Activated naive CD4-positive, alpha-beta T cell treated with anti-CD3 and anti-CD28 coated beads, Interleukin-2, amount 50 U/mL, for 24 hours (primary cell): Measurements from ENCODE around the gene EPG5.
"Not testable (repeated sequence)": the region's sequence is repeated elsewhere in the genome, so short reads cannot be mapped to it uniquely, and the experiment has no call there.

Experiments used
- H3K27ac Mint-ChIP-seq: one replicate; pipeline ENCODE4 v1.8.0; 2021; ENCODE audit warnings: mild to moderate bottlenecking, mixed read lengths
- H3K27me3 Mint-ChIP-seq: one replicate; pipeline ENCODE4 v1.8.0; 2021; ENCODE audit warnings: mixed read lengths
- H3K36me3 Mint-ChIP-seq: one replicate; pipeline ENCODE4 v1.8.0; 2021; ENCODE audit warnings: mixed read lengths
- H3K4me1 Mint-ChIP-seq: one replicate; pipeline ENCODE4 v1.8.0; 2021; ENCODE audit warnings: mixed read lengths
- H3K4me3 Mint-ChIP-seq: one replicate; pipeline ENCODE4 v1.8.0; 2021; ENCODE audit warnings: mild to moderate bottlenecking, mixed read lengths
- H3K9me3 Mint-ChIP-seq: one replicate; pipeline ENCODE4 v1.8.0; 2021; ENCODE audit warnings: mixed read lengths

EPG5 gene

GRCh38 chr18:45870419-45870818 is 96.7 kb downstream of the EPG5 start:
- H3K27me3 Mint-ChIP-seq: no peaks in the 10 kb centered on the region
- H3K9me3 Mint-ChIP-seq: peaks cover 4% of the 10 kb centered on the region
- H3K4me1 Mint-ChIP-seq: peaks cover 30% of the 10 kb centered on the region
- no peak overlapping the region for H3K4me3 Mint-ChIP-seq
- H3K36me3 Mint-ChIP-seq: peaks cover 49% of the 10 kb centered on the region
- no peak overlapping the region for H3K27ac Mint-ChIP-seq

GRCh38 chr18:45865466-45865865 is 101.7 kb downstream of the EPG5 start:
- no peaks in the 10 kb centered on the region for H3K9me3 Mint-ChIP-seq

GRCh38 chr18:45864081-45864480 is 103.0 kb downstream of the EPG5 start:
- H3K27ac Mint-ChIP-seq: no peak overlapping the region
- peaks cover 28% of the 10 kb centered on the region for H3K36me3 Mint-ChIP-seq
- H3K27me3 Mint-ChIP-seq: no peaks in the 10 kb centered on the region
- H3K4me3 Mint-ChIP-seq: no peak overlapping the region
- H3K4me1 Mint-ChIP-seq: peaks cover 8% of the 10 kb centered on the region
- H3K9me3 Mint-ChIP-seq: no peaks in the 10 kb centered on the region

More at GRCh38 chr18:45865466-45865865, 101.7 kb downstream of the EPG5 start:
- Mint-ChIP-seq H3K4me1 (peaks cover 13% of the 10 kb centered on the region), H3K36me3 (peaks cover 41% of the 10 kb centered on the region), H3K4me3 (no peak overlapping the region), H3K27ac (no peak overlapping the region), H3K27me3 (no peaks in the 10 kb centered on the region)

GRCh38 chr18:45863469-45863868 is 103.7 kb downstream of the EPG5 start:
- H3K9me3 Mint-ChIP-seq: no peaks in the 10 kb centered on the region
- peaks cover 8% of the 10 kb centered on the region for H3K4me1 Mint-ChIP-seq
- no peaks in the 10 kb centered on the region for H3K27me3 Mint-ChIP-seq
- H3K27ac Mint-ChIP-seq: no peak overlapping the region
- no peak overlapping the region for H3K4me3 Mint-ChIP-seq
- peaks cover 27% of the 10 kb centered on the region for H3K36me3 Mint-ChIP-seq

GRCh38 chr18:45861926-45862325 is 105.2 kb downstream of the EPG5 start:
- Mint-ChIP-seq H3K36me3 (peaks cover 22% of the 10 kb centered on the region), H3K27me3 (no peaks in the 10 kb centered on the region), H3K27ac (no peak overlapping the region), H3K4me3 (no peak overlapping the region), H3K9me3 (no peaks in the 10 kb centered on the region), H3K4me1 (peaks cover 8% of the 10 kb centered on the region)

GRCh38 chr18:45860971-45861370 is 106.2 kb downstream of the EPG5 start:
- H3K4me3 Mint-ChIP-seq: no peak overlapping the region
- no peak overlapping the region for H3K27ac Mint-ChIP-seq
- H3K9me3 Mint-ChIP-seq: no peaks in the 10 kb centered on the region
- H3K4me1 Mint-ChIP-seq: peaks cover 8% of the 10 kb centered on the region
- H3K36me3 Mint-ChIP-seq: peaks cover 20% of the 10 kb centered on the region
- no peaks in the 10 kb centered on the region for H3K27me3 Mint-ChIP-seq

GRCh38 chr18:45860492-45860891 is 106.6 kb downstream of the EPG5 start:
- H3K36me3 Mint-ChIP-seq: peaks cover 18% of the 10 kb centered on the region
- H3K9me3 Mint-ChIP-seq: no peaks in the 10 kb centered on the region
- H3K27ac Mint-ChIP-seq: no peak overlapping the region
- H3K4me3 Mint-ChIP-seq: no peak overlapping the region
- no peaks in the 10 kb centered on the region for H3K27me3 Mint-ChIP-seq
- peaks cover 8% of the 10 kb centered on the region for H3K4me1 Mint-ChIP-seq

GRCh38 chr18:45859334-45859733 is 107.8 kb downstream of the EPG5 start:
- Mint-ChIP-seq H3K36me3 (peaks cover 13% of the 10 kb centered on the region), H3K27me3 (no peaks in the 10 kb centered on the region), H3K9me3 (no peaks in the 10 kb centered on the region), H3K4me1 (peaks cover 8% of the 10 kb centered on the region), H3K27ac (peak overlapping the region; percentile 20), H3K4me3 (no peak overlapping the region)

GRCh38 chr18:45856531-45856930 is 110.6 kb downstream of the EPG5 start:
- Mint-ChIP-seq H3K27ac (no peak overlapping the region), H3K27me3 (no peaks in the 10 kb centered on the region), H3K4me1 (no peaks in the 10 kb centered on the region), H3K9me3 (no peaks in the 10 kb centered on the region), H3K36me3 (peaks cover 4% of the 10 kb centered on the region), H3K4me3 (no peak overlapping the region)

- Mint-ChIP-seq H3K4me3 (no peak overlapping the region), H3K4me1 (no peaks in the 10 kb centered on the region), H3K36me3 (peaks cover 4% of the 10 kb centered on the region), H3K9me3 (no peaks in the 10 kb centered on the region), H3K27me3 (no peaks in the 10 kb centered on the region), H3K27ac (no peak overlapping the region)
These were observed 113.0 kb downstream of the EPG5 start for GRCh38 chr18:45854036-45854586.

- Mint-ChIP-seq H3K4me3 (no peak overlapping the region), H3K36me3 (peaks cover 6% of the 10 kb centered on the region), H3K4me1 (peaks cover 4% of the 10 kb centered on the region), H3K27me3 (no peaks in the 10 kb centered on the region), H3K27ac (no peak overlapping the region), H3K9me3 (no peaks in the 10 kb centered on the region)
These were observed 114.5 kb downstream of the EPG5 start for GRCh38 chr18:45852631-45853030.

GRCh38 chr18:45851161-45851925 is 115.8 kb downstream of the EPG5 start:
- Mint-ChIP-seq H3K4me1 (peaks cover 4% of the 10 kb centered on the region), H3K27ac (no peak overlapping the region), H3K4me3 (no peak overlapping the region), H3K36me3 (peaks cover 6% of the 10 kb centered on the region), H3K27me3 (no peaks in the 10 kb centered on the region), H3K9me3 (no peaks in the 10 kb centered on the region)

GRCh38 chr18:45850021-45850420 is 117.1 kb downstream of the EPG5 start:
- Mint-ChIP-seq H3K4me1 (peaks cover 4% of the 10 kb centered on the region), H3K36me3 (peaks cover 4% of the 10 kb centered on the region), H3K27me3 (no peaks in the 10 kb centered on the region), H3K4me3 (no peak overlapping the region), H3K9me3 (no peaks in the 10 kb centered on the region), H3K27ac (no peak overlapping the region)

- H3K9me3 Mint-ChIP-seq: no peaks in the 10 kb centered on the region
- no peaks in the 10 kb centered on the region for H3K27me3 Mint-ChIP-seq
- peaks cover 9% of the 10 kb centered on the region for H3K4me1 Mint-ChIP-seq
- H3K36me3 Mint-ChIP-seq: peaks cover 4% of the 10 kb centered on the region
- no peak overlapping the region for H3K4me3 Mint-ChIP-seq
- H3K27ac Mint-ChIP-seq: peak overlapping the region; percentile 53
These were observed 117.6 kb downstream of the EPG5 start for GRCh38 chr18:45849529-45849928.

- H3K36me3 Mint-ChIP-seq, H3K9me3 Mint-ChIP-seq, H3K27ac Mint-ChIP-seq, H3K4me3 Mint-ChIP-seq, H3K27me3 Mint-ChIP-seq: not testable (repeated sequence)
- H3K4me1 Mint-ChIP-seq: peaks cover 10% of the 10 kb centered on the region
These were observed 118.5 kb downstream of the EPG5 start for GRCh38 chr18:45848643-45849042.

- H3K27ac Mint-ChIP-seq: peak overlapping the region; percentile 30
These were observed 120.0 kb downstream of the EPG5 start for GRCh38 chr18:45847119-45847518.

More at GRCh38 chr18:45847119-45847518, 120.0 kb downstream of the EPG5 start:
- Mint-ChIP-seq H3K4me1 (peaks cover 10% of the 10 kb centered on the region), H3K4me3 (no peak overlapping the region), H3K9me3 (no peaks in the 10 kb centered on the region), H3K27me3 (no peaks in the 10 kb centered on the region), H3K36me3 (peaks cover 2% of the 10 kb centered on the region)
